HepG2 (cell line): ENCODE results near the gene CNTN5.

Experiments
- CEBPB ChIP-seq: IDR thresholded peaks from 2 replicates; pipeline ENCODE4 v1.6.1; 2011; ENCODE audit warnings: low read depth, low read length, improper control_type of control experiment, borderline replicate concordance
- CREB1 ChIP-seq, 2 experiments: fragments of 450-650 bp in 1 of 2; IDR thresholded peaks; 2 replicates each; pipeline ENCODE4 v1.6.1; 2016 to 2017; ENCODE audit warnings: control low read depth in 1 of 2, mild to moderate bottlenecking in 1 of 2, missing compliant biosample characterization in 1 of 2, missing genetic modification characterization in 1 of 2
- CTCF ChIP-seq: sonication (generic); formaldehyde crosslinking; IDR thresholded peaks from 2 replicates; pipeline ENCODE4 v1.5.0; 2020; ENCODE audit warnings: mild to moderate bottlenecking, missing genetic modification reagents, moderate library complexity
- EP300 ChIP-seq, 3 experiments: sonication (generic) in 1 of 3; formaldehyde crosslinking in 1 of 3; IDR thresholded peaks; 2 replicates each; pipeline versions ENCODE4 v1.5.1 to v1.6.1; 2011 to 2020; ENCODE audit warnings: low read depth in 2 of 3, low read length in 2 of 3, borderline replicate concordance in 1 of 3, improper control_type of control experiment in 1 of 3, mild to moderate bottlenecking in 1 of 3, missing genetic modification reagents in 1 of 3, moderate library complexity in 1 of 3
- MNT ChIP-seq: fragments of 450-650 bp; IDR thresholded peaks from 2 replicates; pipeline ENCODE4 v1.6.1; 2016
- MXI1 ChIP-seq: IDR thresholded peaks from 3 replicates; pipeline ENCODE4 v1.6.1; 2012; ENCODE audit warnings: low read depth, low read length, inconsistent platforms, borderline replicate concordance
- SMAD1 ChIP-seq: sonication (generic); formaldehyde crosslinking; IDR thresholded peaks from 2 replicates; pipeline ENCODE4 v1.4.0; 2020; ENCODE audit warnings: missing genetic modification reagents, low read depth, mild to moderate bottlenecking, borderline replicate concordance
- ZBTB1 ChIP-seq: sonication (generic); formaldehyde crosslinking; IDR thresholded peaks from 2 replicates; pipeline ENCODE4 v1.4.0; 2020; ENCODE audit warnings: missing genetic modification reagents, borderline replicate concordance
- ZNF142 ChIP-seq: sonication (generic); formaldehyde crosslinking; IDR thresholded peaks from 2 replicates; pipeline ENCODE4 v1.4.0; 2020; ENCODE audit warnings: missing genetic modification reagents
- ZNF672 ChIP-seq: sonication (generic); formaldehyde crosslinking; IDR thresholded peaks from 2 replicates; pipeline ENCODE4 v1.8.1; 2022; ENCODE audit warnings: missing genetic modification reagents
- ZNF768 ChIP-seq: sonication (generic); formaldehyde crosslinking; IDR thresholded peaks from 2 replicates; pipeline ENCODE4 v1.4.0; 2020; ENCODE audit warnings: missing genetic modification reagents
- ZNF782 ChIP-seq: sonication (generic); formaldehyde crosslinking; IDR thresholded peaks from 2 replicates; pipeline ENCODE4 v1.4.0; 2020; ENCODE audit warnings: missing genetic modification reagents, mild to moderate bottlenecking, borderline replicate concordance

GRCh38 chr11:99979042-99979441 is 958.3 kb downstream of the CNTN5 start:
- TF ChIP-seq ZBTB1 (no peak), CREB1 (IDR thresholded peaks at IDR 0.05) (no peak), CREB1 (CRISPR knock-in tag; IDR thresholded peaks at IDR 0.05) (no peak), ZNF142 (CRISPR knock-in tag) (no peak), MNT (no peak), CTCF (CRISPR knock-in tag) (no peak), EP300 (IDR thresholded peaks at IDR 0.05; ENCODE audit: low read depth in 2 of 2, low read length in 2 of 2) (no peak), EP300 (CRISPR knock-in tag; IDR thresholded peaks at IDR 0.05; ENCODE audit: borderline replicate concordance) (no peak), ZNF782 (CRISPR knock-in tag) (no peak), ZNF768 (CRISPR knock-in tag) (no peak), ZNF672 (CRISPR knock-in tag) (no peak), MXI1 (no peak), SMAD1 (CRISPR knock-in tag) (no peak), CEBPB (no peak)
